Measurements from ENCODE around the gene POLR3E.

DNA sequence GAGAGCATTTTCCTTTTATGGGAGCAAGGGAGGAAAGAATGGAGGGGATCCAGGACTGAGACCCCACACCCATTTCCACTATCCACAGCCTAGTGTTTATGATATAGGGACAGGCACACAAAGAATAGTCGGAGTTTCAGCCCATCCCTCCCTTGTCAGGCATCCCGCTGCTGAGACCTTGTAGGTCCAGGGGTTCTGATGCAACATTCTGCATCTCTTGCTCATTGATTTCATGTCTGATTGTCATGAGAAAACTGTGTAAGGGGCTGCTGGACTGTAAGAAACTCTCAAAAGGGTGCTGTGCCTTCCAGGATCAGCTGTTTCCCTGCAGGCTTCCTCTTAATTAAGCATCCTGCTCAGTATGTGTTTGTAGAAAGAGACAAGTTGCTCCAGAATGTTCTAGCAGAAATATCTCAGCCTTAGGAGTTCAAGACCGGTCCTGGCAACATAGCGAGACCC lies 5.3 kb upstream of the POLR3E start:
- TF ChIP-seq, protein P1, sequence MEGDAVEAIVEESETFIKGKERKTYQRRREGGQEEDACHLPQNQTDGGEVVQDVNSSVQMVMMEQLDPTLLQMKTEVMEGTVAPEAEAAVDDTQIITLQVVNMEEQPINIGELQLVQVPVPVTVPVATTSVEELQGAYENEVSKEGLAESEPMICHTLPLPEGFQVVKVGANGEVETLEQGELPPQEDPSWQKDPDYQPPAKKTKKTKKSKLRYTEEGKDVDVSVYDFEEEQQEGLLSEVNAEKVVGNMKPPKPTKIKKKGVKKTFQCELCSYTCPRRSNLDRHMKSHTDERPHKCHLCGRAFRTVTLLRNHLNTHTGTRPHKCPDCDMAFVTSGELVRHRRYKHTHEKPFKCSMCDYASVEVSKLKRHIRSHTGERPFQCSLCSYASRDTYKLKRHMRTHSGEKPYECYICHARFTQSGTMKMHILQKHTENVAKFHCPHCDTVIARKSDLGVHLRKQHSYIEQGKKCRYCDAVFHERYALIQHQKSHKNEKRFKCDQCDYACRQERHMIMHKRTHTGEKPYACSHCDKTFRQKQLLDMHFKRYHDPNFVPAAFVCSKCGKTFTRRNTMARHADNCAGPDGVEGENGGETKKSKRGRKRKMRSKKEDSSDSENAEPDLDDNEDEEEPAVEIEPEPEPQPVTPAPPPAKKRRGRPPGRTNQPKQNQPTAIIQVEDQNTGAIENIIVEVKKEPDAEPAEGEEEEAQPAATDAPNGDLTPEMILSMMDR (IDR thresholded peaks at IDR 0.05): no peak
- no peak for TF ChIP-seq POLR2AphosphoS5 (IDR thresholded peaks at IDR 0.05)
- TF ChIP-seq POLR2A (IDR thresholded peaks at IDR 0.05): no peak

Data from breast epithelium (tissue), 3 donors.